Brain pericyte (primary cell): ENCODE results near the gene LRRC37A.
"Not testable (repeated sequence)": the region's sequence is repeated elsewhere in the genome, so short reads cannot be mapped to it uniquely, and the experiment has no call there.

Experiments used
- DNase-seq: peaks from one replicate; pipeline ENCODE4 v3.0.0-alpha.2; 2012; ENCODE audit warnings: low read depth, low spot score

LRRC37A gene

DNA sequence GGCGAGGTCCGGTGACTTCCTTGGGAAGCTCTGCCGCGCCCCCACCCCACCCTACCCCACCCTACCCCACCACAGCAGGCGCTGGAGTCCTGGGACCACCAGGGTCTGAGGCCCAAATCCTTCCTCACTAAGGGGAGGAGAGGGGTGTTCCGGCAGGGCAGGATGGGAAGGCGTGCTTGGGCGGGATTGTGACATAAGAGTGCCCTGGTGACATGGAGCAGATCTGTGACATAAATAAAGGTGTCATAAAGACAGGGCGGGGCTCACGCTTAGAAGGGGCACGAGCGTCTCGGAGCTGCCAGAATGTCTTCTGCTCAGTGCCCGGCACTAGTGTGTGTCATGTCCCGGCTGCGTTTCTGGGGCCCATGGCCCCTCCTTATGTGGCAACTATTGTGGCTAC is at the start of gene LRRC37A:
Gene LRRC37A (plus strand): TSS at position 301 of the 400 bp plus-strand sequence. CDS start 3 bp downstream, at position 304.
- DNase-seq: not testable (repeated sequence)

GRCh38 chr17:46249153-46249552 is 45.8 kb upstream of the LRRC37A start:
- not testable (repeated sequence) for DNase-seq

GRCh38 chr17:46252804-46253203 is 42.1 kb upstream of the LRRC37A start:
- not testable (repeated sequence) for DNase-seq

GRCh38 chr17:46253722-46254121 is 41.2 kb upstream of the LRRC37A start:
- not testable (repeated sequence) for DNase-seq

GRCh38 chr17:46254215-46254614 is 40.7 kb upstream of the LRRC37A start:
- DNase-seq: not testable (repeated sequence)

DNA sequence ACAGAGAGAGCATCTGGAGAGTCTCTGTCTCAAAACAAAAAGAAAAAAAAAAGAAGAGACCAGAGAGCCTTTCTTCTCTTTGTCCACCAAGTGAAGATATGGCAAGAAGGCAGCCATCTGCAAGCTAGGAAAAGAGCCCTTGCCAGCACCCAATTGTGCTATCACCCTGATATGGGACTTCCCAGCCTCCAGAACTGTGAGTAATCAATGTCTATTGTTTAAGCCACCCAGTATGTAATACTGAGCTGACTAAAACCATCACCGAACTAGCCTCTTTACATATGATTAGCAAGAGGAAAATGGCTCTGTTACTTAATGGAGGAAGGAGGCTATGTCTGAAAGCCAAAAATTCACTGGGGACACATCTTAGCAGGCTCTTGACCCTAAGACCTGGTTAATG is 38.6 kb upstream of the LRRC37A start:
- DNase-seq: not testable (repeated sequence)

DNA sequence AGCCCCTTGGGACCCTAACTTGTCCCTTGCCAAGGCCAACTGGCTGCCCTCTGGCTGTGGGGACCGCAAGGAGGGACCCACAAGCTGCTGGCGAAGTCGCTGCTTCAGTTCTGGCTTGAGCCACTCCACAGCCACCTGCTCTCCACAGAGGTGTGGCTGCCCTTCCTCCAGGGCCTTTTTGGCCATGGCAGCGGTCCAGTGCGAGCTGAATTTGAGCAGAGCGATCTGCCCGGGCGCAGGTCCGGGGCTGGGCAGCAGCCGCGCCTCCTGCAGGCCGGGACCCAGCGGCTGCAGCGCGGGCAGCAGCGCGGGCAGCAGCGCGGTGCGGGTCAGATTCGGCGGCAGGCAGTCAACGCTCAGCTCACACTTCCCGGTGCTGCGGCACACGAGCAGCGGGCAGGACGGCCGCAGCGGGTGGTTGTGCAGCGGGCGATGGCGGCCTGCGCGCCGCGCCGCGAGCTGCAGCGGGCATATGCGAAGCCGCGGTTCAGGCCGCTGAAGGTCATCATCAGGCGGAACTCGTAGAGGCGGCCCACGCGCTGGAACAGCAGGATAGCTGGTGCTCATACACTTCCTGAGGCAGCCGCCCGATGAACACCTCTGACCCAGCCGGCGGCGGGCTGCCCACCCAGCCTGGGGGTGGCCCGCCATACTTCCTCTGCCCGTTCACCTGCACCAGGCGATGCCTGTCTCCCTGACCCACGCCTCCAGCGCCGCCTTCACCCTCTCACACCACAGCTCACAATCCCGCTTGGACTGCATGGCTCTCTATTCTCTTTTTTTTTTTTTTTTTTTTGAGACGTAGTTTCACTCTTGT is 34.9 kb upstream of the LRRC37A start:
- not testable (repeated sequence) for DNase-seq

DNA sequence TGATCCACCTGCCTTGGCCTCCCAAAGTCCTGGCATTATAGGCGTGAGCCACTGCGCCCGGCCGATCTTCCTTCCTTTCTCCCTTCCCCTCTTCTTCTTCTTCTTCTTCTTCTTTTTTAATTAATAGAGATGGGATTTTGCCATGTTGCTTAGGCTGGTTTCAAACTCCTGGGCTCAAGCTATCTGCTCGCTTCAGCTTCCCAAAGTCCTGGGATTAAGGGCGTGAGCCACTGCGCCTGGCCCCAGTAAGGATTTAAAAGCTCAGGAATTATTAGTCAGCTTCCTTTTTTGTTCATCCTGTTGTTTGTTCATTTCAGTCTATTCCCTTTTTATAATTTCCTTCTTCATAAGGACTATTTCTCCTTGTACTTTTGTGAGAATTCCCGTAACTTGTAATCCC is 32.7 kb upstream of the LRRC37A start:
- DNase-seq: no peak

GRCh38 chr17:46264456-46265198 is 30.3 kb upstream of the LRRC37A start:
- no peak for DNase-seq

DNA sequence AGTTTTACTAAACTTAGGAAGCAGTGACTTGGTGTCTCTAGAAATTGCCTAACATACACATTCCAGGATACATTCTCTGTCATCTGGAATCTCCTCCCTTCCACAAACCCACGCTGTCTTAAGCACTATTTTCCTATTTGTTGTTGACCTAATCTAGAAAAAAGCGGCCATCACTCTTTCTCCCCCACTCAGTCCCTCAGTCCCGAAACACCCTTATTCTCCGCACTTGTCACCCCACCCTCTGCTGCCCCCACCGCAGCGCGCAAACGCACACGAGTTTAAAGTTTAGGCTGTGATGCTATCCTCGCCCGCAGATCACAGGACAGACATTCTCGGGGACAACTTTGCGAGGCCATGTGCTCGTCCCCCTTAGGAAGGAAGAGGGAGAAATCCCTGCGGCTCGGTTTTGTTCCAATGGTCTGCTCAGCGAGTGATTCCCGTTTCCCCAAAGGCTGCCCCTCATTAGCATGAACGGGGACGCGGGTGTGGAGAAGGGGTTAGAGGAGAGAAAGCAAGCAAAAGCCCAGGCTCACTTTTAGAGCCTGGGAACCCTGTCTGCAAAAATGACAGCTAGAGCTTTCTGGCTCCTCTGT is 28.8 kb upstream of the LRRC37A start:
- not testable (repeated sequence) for DNase-seq

DNA sequence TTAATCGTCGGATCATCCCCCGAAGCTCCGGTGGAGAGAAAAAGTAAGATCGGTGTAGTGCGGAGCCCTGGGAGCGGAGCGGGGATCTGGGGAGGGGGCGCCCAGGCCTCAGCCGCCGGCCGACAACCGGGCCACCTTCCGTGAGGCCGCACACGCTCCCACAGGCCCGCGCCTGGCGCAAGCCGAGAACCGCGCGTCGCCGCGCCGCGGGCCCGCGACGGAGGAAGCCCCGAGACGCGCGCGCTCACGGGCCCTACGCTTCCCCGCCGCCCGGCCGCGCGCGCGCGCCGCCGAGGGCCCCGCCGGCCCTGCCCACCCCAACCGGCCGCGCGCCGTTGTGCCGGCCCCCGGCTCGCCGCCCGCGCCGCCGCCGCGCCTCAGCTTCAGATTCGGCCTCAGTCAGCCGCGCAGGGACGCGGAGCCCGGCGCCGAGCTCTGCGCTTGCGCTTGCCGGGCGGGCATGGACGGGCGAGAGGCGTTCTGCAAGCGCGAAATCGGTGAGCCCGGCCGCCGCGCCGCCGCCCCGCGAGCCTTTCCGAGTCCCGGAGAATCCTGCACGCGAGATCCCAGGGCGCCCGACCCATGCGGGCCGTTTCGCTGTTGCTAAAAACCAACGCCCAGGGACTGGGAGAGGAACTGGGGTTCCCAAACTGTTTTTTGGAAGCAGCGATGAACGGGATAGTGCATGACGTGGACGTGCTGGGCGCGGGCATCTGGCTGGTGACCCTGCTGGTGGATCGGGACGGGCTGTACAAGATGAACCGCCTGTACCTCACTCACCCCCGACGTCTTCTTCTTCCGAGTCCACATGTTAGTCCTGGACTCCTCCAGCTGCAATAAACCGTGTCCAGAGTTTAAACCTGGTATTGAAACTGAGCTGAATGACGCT is 28.0 kb upstream of the LRRC37A start:
- peak; percentile 44 for DNase-seq

DNA sequence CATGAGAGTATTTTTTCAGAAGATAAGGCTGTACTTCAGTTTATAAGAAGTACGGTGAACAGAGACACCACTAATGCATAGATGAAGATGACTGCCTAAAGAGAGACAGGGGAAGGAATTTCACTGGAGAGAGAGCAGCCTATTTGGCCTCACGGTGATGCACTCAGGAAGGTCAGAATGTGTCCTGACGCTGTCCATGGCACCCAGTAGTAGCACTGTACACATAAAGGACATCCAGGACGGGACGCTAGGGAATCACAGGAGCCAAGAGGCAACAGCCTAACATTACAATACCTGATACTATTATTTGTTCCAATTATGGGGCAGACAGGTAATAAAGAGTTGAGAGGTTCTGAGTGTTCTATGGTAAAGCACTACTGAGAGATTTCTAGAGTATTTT is 24.9 kb upstream of the LRRC37A start:
- DNase-seq: no peak

- DNase-seq: no peak
These were observed 21.2 kb upstream of the LRRC37A start for GRCh38 chr17:46273541-46274236.

GRCh38 chr17:46274238-46274637 is 20.7 kb upstream of the LRRC37A start:
- DNase-seq: no peak

GRCh38 chr17:46276728-46277479 is 18.0 kb upstream of the LRRC37A start:
- not testable (repeated sequence) for DNase-seq

DNA sequence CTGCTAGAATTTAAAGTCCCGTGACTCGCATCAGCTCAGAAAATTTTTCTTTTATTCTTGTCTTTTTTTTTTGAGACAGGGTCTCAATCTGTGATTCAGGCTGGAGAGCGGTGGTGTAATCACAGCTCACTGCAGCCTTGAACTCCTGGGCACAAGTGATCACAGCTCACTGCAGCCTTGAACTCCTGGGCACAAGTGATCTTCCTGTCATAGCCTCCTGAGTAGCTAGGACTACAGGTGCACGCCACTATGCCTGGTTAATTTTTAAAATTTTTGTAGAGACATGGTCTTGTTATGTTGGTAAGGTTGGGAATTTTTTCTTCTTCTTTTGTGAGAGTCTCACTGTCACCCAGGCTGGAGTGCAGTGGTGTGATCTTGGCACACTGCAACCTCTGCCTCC is 13.6 kb upstream of the LRRC37A start:
- DNase-seq: not testable (repeated sequence)

- DNase-seq: not testable (repeated sequence)
These were observed 12.3 kb upstream of the LRRC37A start for GRCh38 chr17:46282635-46283034.

GRCh38 chr17:46284467-46284866 is 10.5 kb upstream of the LRRC37A start:
- DNase-seq: not testable (repeated sequence)

GRCh38 chr17:46285500-46285899 is 9.4 kb upstream of the LRRC37A start:
- not testable (repeated sequence) for DNase-seq

- DNase-seq: not testable (repeated sequence)
These were observed 8.1 kb upstream of the LRRC37A start for GRCh38 chr17:46286764-46287221.
